ENCODE measurements around the gene TRPM4.

The TRPM4 gene

GRCh38 chr19:49160450-49161189 is 3.0 kb downstream of the TRPM4 start:
- CTCF ChIA-PET = interaction anchor here (0.6 to 2.1 kb wide), 7 partner anchors 15 to 167 kb away, joined by 3 to 13 read pairs (median 4); partner anchors contain the start of gene RUVBL2
- POLR2A ChIA-PET = interaction anchor here (0.6 to 1.5 kb wide), 3 partner anchors 11 to 26 kb away, joined by 4 to 7 read pairs (median 4); no protein-coding TSS in a partner anchor
- no peak overlapping the region for H3K4me3 ChIP-seq (ENCODE audit: low read depth, low read length)

DNA sequence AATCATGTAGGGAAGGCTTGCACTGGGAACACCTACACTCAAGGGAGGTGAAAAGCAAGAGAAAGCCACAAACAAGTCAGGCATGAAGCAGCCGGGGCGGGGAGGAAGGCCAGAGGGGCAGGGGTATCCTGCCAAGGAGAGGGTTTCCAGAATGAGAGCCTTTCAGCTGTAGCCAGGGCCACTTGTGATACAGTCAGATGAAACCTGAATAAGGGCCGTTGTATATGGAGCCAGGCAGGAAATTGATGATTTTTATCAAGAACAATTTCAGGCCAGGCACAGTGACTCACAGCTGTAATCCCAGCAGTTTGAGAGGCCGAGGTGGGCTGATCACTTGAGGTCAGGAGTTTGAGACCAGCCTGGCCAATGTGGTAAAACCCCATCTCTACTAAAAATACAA is 4.4 kb downstream of the TRPM4 start:
- Histone ChIP-seq H3K36me3 (ENCODE audit: control insufficient read depth in 2 of 2, insufficient read depth in 1 of 2, low read length in 2 of 2) (no peaks in the 10 kb centered on the region), H3K27ac (ENCODE audit: extremely low read depth, low read depth, low read length) (no peak overlapping the region), H3K4me3 (ENCODE audit: low read depth, low read length) (no peak overlapping the region), H3K4me1 (ENCODE audit: control insufficient read depth, insufficient read depth, low read length) (peaks cover 7% of the 10 kb centered on the region), H3K9me3 (ENCODE audit: control insufficient read depth, insufficient read depth, low read depth, low read length) (no peaks in the 10 kb centered on the region)
- ChIA-PET CTCF (interaction anchor here (0.6 to 2.1 kb wide), 7 partner anchors 13 to 319 kb away, joined by 3 to 8 read pairs (median 4); partner anchors contain the start of gene RUVBL2), POLR2A (interaction anchor here (1.2 kb wide), 1 partner anchor 11 kb away, joined by 3 read pairs; no protein-coding TSS in a partner anchor)
- TF ChIP-seq, protein P1, sequence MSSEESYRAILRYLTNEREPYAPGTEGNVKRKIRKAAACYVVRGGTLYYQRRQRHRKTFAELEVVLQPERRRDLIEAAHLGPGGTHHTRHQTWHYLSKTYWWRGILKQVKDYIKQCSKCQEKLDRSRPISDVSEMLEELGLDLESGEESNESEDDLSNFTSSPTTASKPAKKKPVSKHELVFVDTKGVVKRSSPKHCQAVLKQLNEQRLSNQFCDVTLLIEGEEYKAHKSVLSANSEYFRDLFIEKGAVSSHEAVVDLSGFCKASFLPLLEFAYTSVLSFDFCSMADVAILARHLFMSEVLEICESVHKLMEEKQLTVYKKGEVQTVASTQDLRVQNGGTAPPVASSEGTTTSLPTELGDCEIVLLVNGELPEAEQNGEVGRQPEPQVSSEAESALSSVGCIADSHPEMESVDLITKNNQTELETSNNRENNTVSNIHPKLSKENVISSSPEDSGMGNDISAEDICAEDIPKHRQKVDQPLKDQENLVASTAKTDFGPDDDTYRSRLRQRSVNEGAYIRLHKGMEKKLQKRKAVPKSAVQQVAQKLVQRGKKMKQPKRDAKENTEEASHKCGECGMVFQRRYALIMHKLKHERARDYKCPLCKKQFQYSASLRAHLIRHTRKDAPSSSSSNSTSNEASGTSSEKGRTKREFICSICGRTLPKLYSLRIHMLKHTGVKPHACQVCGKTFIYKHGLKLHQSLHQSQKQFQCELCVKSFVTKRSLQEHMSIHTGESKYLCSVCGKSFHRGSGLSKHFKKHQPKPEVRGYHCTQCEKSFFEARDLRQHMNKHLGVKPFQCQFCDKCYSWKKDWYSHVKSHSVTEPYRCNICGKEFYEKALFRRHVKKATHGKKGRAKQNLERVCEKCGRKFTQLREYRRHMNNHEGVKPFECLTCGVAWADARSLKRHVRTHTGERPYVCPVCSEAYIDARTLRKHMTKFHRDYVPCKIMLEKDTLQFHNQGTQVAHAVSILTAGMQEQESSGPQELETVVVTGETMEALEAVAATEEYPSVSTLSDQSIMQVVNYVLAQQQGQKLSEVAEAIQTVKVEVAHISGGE (tag by site-specific recombination; conservative IDR thresholded peaks at IDR 0.05; ENCODE audit: low read depth) = no peak
- TF ChIP-seq ZNF521 (tag by site-specific recombination; IDR thresholded peaks at IDR 0.05) = no peak
- TF ChIP-seq GLIS2 (tag by site-specific recombination; IDR thresholded peaks at IDR 0.05) = no peak
- TF ChIP-seq, protein P2, sequence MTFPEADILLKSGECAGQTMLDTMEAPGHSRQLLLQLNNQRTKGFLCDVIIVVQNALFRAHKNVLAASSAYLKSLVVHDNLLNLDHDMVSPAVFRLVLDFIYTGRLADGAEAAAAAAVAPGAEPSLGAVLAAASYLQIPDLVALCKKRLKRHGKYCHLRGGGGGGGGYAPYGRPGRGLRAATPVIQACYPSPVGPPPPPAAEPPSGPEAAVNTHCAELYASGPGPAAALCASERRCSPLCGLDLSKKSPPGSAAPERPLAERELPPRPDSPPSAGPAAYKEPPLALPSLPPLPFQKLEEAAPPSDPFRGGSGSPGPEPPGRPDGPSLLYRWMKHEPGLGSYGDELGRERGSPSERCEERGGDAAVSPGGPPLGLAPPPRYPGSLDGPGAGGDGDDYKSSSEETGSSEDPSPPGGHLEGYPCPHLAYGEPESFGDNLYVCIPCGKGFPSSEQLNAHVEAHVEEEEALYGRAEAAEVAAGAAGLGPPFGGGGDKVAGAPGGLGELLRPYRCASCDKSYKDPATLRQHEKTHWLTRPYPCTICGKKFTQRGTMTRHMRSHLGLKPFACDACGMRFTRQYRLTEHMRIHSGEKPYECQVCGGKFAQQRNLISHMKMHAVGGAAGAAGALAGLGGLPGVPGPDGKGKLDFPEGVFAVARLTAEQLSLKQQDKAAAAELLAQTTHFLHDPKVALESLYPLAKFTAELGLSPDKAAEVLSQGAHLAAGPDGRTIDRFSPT (tag by site-specific recombination; IDR thresholded peaks at IDR 0.05) = no peak
- TF ChIP-seq ZNF513 (tag by site-specific recombination; IDR thresholded peaks at IDR 0.05) = no peak
- TF ChIP-seq ZBTB48 (tag by site-specific recombination; IDR thresholded peaks at IDR 0.05) = no peak
- no peak for TF ChIP-seq GLI2 (tag by site-specific recombination; IDR thresholded peaks at IDR 0.05; ENCODE audit: borderline replicate concordance, low read depth)
- no peak for TF ChIP-seq ZNF280C (tag by site-specific recombination; IDR thresholded peaks at IDR 0.05)
- TF ChIP-seq, protein P3, sequence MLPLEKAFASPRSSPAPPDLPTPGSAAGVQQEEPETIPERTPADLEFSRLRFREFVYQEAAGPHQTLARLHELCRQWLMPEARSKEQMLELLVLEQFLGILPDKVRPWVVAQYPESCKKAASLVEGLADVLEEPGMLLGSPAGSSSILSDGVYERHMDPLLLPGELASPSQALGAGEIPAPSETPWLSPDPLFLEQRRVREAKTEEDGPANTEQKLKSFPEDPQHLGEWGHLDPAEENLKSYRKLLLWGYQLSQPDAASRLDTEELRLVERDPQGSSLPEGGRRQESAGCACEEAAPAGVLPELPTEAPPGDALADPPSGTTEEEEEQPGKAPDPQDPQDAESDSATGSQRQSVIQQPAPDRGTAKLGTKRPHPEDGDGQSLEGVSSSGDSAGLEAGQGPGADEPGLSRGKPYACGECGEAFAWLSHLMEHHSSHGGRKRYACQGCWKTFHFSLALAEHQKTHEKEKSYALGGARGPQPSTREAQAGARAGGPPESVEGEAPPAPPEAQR (tag by site-specific recombination; IDR thresholded peaks at IDR 0.05) = no peak
- no peak for TF ChIP-seq ZNF138 (tag by site-specific recombination; IDR thresholded peaks at IDR 0.05; ENCODE audit: borderline replicate concordance)
- no peak for TF ChIP-seq ZNF114 (tag by site-specific recombination; IDR thresholded peaks at IDR 0.05)

More at GRCh38 chr19:49160450-49161189, 3.0 kb downstream of the TRPM4 start:
- H3K36me3 ChIP-seq (ENCODE audit: control insufficient read depth in 2 of 2, insufficient read depth in 1 of 2, low read length in 2 of 2) = no peaks in the 10 kb centered on the region
- no peak for TF ChIP-seq ZNF645 (tag by site-specific recombination; IDR thresholded peaks at IDR 0.05)
- TF ChIP-seq ZNF354C (tag by site-specific recombination; IDR thresholded peaks at IDR 0.05; ENCODE audit: borderline replicate concordance, low read depth) = no peak
- TF ChIP-seq, protein P4, sequence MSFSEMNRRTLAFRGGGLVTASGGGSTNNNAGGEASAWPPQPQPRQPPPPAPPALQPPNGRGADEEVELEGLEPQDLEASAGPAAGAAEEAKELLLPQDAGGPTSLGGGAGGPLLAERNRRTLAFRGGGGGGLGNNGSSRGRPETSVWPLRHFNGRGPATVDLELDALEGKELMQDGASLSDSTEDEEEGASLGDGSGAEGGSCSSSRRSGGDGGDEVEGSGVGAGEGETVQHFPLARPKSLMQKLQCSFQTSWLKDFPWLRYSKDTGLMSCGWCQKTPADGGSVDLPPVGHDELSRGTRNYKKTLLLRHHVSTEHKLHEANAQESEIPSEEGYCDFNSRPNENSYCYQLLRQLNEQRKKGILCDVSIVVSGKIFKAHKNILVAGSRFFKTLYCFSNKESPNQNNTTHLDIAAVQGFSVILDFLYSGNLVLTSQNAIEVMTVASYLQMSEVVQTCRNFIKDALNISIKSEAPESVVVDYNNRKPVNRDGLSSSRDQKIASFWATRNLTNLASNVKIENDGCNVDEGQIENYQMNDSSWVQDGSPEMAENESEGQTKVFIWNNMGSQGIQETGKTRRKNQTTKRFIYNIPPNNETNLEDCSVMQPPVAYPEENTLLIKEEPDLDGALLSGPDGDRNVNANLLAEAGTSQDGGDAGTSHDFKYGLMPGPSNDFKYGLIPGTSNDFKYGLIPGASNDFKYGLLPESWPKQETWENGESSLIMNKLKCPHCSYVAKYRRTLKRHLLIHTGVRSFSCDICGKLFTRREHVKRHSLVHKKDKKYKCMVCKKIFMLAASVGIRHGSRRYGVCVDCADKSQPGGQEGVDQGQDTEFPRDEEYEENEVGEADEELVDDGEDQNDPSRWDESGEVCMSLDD (tag by site-specific recombination; IDR thresholded peaks at IDR 0.05) = 0 out of 2 replicates have a peak, but pooled peaks have one; percentile 23
- no peak overlapping the region for H3K27ac ChIP-seq (ENCODE audit: extremely low read depth, low read depth, low read length)
- H3K4me1 ChIP-seq (ENCODE audit: control insufficient read depth, insufficient read depth, low read length) = peaks cover 7% of the 10 kb centered on the region
- H3K9me3 ChIP-seq (ENCODE audit: control insufficient read depth, insufficient read depth, low read depth, low read length) = no peaks in the 10 kb centered on the region

Measured in HEK293 (cell line).